K562 (cell line): ENCODE measurements around the gene ZNF219. TPM values are rescaled to one million over a fixed set of nuclear protein-coding genes. Genes with fewer than 3 reads are reported as not detected.
A peak's percentile ranks its signal among the peaks of the same experiment; 100 is the strongest.

Experiments
- ATAC-seq: fragments of 200-7000 bp; cut with Tn5 transposase; 3 replicates; pipeline ENCODE4 v1.9.1; 2020; ENCODE audit warnings: moderate library complexity
- BruUV-seq: library from RNA; stranded (reverse); fragments of 400-500 nt; replicated peaks from 2 replicates; lab custom pipeline; 2021; lab: Mats Ljungman, UMichigan
- CTCF ChIA-PET: fragments of 300-600 bp; formaldehyde crosslinking; extraction: SDS; loops from one replicate; lab custom pipeline; 2021; ENCODE audit warnings: low intra/inter-chr PET ratio; lab: Yijun Ruan, JAX
- POLR2A ChIA-PET: fragments of 300-600, 350-650 bp; sonication (Branson Sonifier 250); formaldehyde crosslinking; extraction: SDS; loops from one replicate; lab custom pipeline; 2021; ENCODE audit warnings: antibody characterized with exemption, inconsistent platforms; lab: Yijun Ruan, JAX
- DNase-seq, 4 experiments: peaks; one replicate each; pipeline versions ENCODE4 v3.0.0 to v3.0.0-alpha.2; 2011 to 2018; ENCODE audit warnings: low spot score in 3 of 4, mixed read lengths in 3 of 4; ENCODE audit errors: extremely low read depth in 1 of 4
- FAIRE-seq: peaks from 2 replicates; lab custom pipeline; 2011; peaks lifted over from hg19 to GRCh38; lab: Jason Lieb, UNC
- H2AFZ ChIP-seq: 2 replicates; pipeline ENCODE4 v1.6.0; 2011; ENCODE audit warnings: low read depth, low read length, control low read depth, inconsistent platforms
- H3K27ac ChIP-seq: fragments of 200-600 bp; 3 replicates; pipeline ENCODE4 v1.8.0; 2011; ENCODE audit warnings: low read depth, mild to moderate bottlenecking, control low read depth, inconsistent platforms, low read length, moderate library complexity, mixed read lengths; ENCODE audit errors: extremely low read depth
- H3K27me3 ChIP-seq, 2 experiments: fragments of 300-600 bp in 1 of 2; 2 replicates in 1 of 2; 3 replicates in 1 of 2; pipeline versions ENCODE4 v1.6.0 to v1.8.0; 2011; ENCODE audit warnings: inconsistent platforms in 2 of 2, low read length in 2 of 2, mild to moderate bottlenecking in 1 of 2, mixed read lengths in 1 of 2, moderate library complexity in 1 of 2; ENCODE audit not compliant: control insufficient read depth in 2 of 2, insufficient read depth in 2 of 2
- H3K36me3 ChIP-seq: fragments of 300-600 bp; 3 replicates; pipeline ENCODE4 v1.8.0; 2011; ENCODE audit warnings: mild to moderate bottlenecking, low read length, inconsistent platforms; ENCODE audit not compliant: control insufficient read depth, insufficient read depth
- H3K4me1 ChIP-seq, 2 experiments: fragments of 200-600 bp in 1 of 2; replicated peaks in 1 of 2; 2 replicates in 1 of 2; 3 replicates in 1 of 2; pipeline versions ENCODE4 v1.5.1 to v1.8.0; 2011; ENCODE audit warnings: inconsistent platforms in 2 of 2, low read length in 2 of 2, mild to moderate bottlenecking in 1 of 2, mixed read lengths in 1 of 2, moderate library complexity in 1 of 2; ENCODE audit not compliant: control insufficient read depth in 2 of 2, insufficient read depth in 2 of 2
- H3K4me2 ChIP-seq: 2 replicates; pipeline ENCODE4 v1.6.1; 2011; ENCODE audit warnings: low read length, control low read depth, inconsistent platforms, mixed read lengths; ENCODE audit not compliant: insufficient read depth
- H3K4me3 ChIP-seq: fragments of 200-600 bp; sonication (generic), shearing (Covaris generic); 2 replicates; pipeline ENCODE4 v1.5.1; 2016; ENCODE audit warnings: control low read depth, inconsistent platforms
- H3K79me2 ChIP-seq: fragments of 200-600 bp; 3 replicates; pipeline ENCODE4 v1.8.0; 2011; ENCODE audit warnings: low read length, inconsistent platforms; ENCODE audit not compliant: control insufficient read depth, insufficient read depth
- H3K9ac ChIP-seq, 2 experiments: 2 replicates each; pipeline versions ENCODE4 v1.6.0 to v1.6.1; 2011; ENCODE audit warnings: low read depth in 2 of 2, low read length in 2 of 2, control low read depth in 1 of 2, inconsistent platforms in 1 of 2, mild to moderate bottlenecking in 1 of 2, mixed read lengths in 1 of 2; ENCODE audit not compliant: insufficient read depth in 1 of 2
- H3K9me1 ChIP-seq: one replicate; pipeline ENCODE4 v1.6.0; 2011; ENCODE audit warnings: inconsistent platforms, mild to moderate bottlenecking, low read length, moderate library complexity; ENCODE audit not compliant: control insufficient read depth, insufficient read depth
- H3K9me3 ChIP-seq: replicated peaks from 2 replicates; pipeline ENCODE4 v1.5.1; 2011; ENCODE audit warnings: low read depth, low read length, inconsistent platforms; ENCODE audit not compliant: control insufficient read depth, insufficient read depth
- H4K20me1 ChIP-seq: replicated peaks from 2 replicates; pipeline ENCODE4 v1.6.1; 2011; ENCODE audit warnings: low read length, inconsistent platforms, mixed read lengths; ENCODE audit not compliant: control insufficient read depth, insufficient read depth
- CBX3 ChIP-seq, 2 experiments: IDR thresholded peaks; 1 replicate in 1 of 2; 2 replicates in 1 of 2; pipeline ENCODE4 v1.6.1; 2012; ENCODE audit warnings: inconsistent platforms in 2 of 2, low read length in 2 of 2, borderline replicate concordance in 1 of 2, control low read depth in 1 of 2
- CCAR2 ChIP-seq: fragments of 200-400 bp; formaldehyde crosslinking; IDR thresholded peaks from 2 replicates; pipeline ENCODE4 v1.6.1; 2017; ENCODE audit warnings: mild to moderate bottlenecking, low read depth, low read length
- KLF13 ChIP-seq: fragments of 450-650 bp; IDR thresholded peaks from 2 replicates; pipeline ENCODE4 v1.6.1; 2016; ENCODE audit warnings: missing genetic modification characterization, low read depth, mild to moderate bottlenecking, missing compliant biosample characterization, moderate library complexity, borderline replicate concordance
- POLR2AphosphoS2 ChIP-seq: IDR thresholded peaks from 2 replicates; pipeline ENCODE4 v1.6.1; 2012; ENCODE audit warnings: low read length, improper control_type of control experiment
- POLR2G ChIP-seq: fragments of 200-400 bp; formaldehyde crosslinking; IDR thresholded peaks from 2 replicates; pipeline ENCODE4 v1.6.1; 2017; ENCODE audit warnings: low read depth, mild to moderate bottlenecking, antibody characterized with exemption, low read length, moderate library complexity
- RAD21 ChIP-seq, 2 experiments: fragments of 250-450 bp in 1 of 2; fragments of 450-650 bp in 1 of 2; sonication (Bioruptor Pico) in 1 of 2; formaldehyde crosslinking in 1 of 2; IDR thresholded peaks in 1 of 2; conservative IDR thresholded peaks in 1 of 2; 2 replicates each; pipeline versions ENCODE4 v1.4.0 to v1.8.0; 2020 to 2022; ENCODE audit warnings: mild to moderate bottlenecking in 2 of 2, moderate library complexity in 1 of 2
- RBFOX2 ChIP-seq: fragments of 200-400 bp; formaldehyde crosslinking; IDR thresholded peaks from 2 replicates; pipeline ENCODE4 v1.6.1; 2017; ENCODE audit warnings: low read depth, mild to moderate bottlenecking, low read length, moderate library complexity
- SP1 ChIP-seq: sonication (generic); formaldehyde crosslinking; IDR thresholded peaks from 2 replicates; pipeline ENCODE4 v1.8.1; 2022; ENCODE audit warnings: mild to moderate bottlenecking, missing genetic modification reagents
- TCF7L2 ChIP-seq: fragments of 150-350 bp; IDR thresholded peaks from 2 replicates; pipeline ENCODE4 v1.6.1; 2016; ENCODE audit warnings: low read depth, mild to moderate bottlenecking, low read length, moderate library complexity
- WGBS: fragments of 100-300 bp; shearing (Covaris generic); methylation state at CpG from one replicate; pipeline ENCODE4 v1.1.6; 2016; ENCODE audit warnings: low coverage, mixed read lengths; ENCODE audit not compliant: insufficient coverage; ENCODE audit errors: missing lambda C conversion rate; 5-methylcytosine and 5-hydroxymethylcytosine counted together
- in situ Hi-C: fragments of 300-500 bp; cut with MboI; formaldehyde crosslinking; loops from 4 replicates; pipeline ENCODE4 v1.15.0; 2018; ENCODE audit warnings: inconsistent platforms, mixed read lengths
- intact Hi-C: fragments of 100-400 bp; cut with micrococcal nuclease; formaldehyde crosslinking; loops from 2 replicates; pipeline ENCODE4 v1.14.2; 2022
- polyA plus RNA-seq, 8 experiments: library from polyadenylated mRNA; depleted of rRNA in 4 of 8; stranded (reverse) in 5 of 8; unstranded in 3 of 8; fragments of >200 nt; fragmentation: Nextera tagmentation in 2 of 8; fragmentation: Illumina TruSeq in 1 of 8; extraction: Ambion mirVana in 2 of 8; extraction: Trizol in 1 of 8; gene quantifications; 2 replicates each; pipeline versions ENCODE4 v1.2.1 to v1.2.3, GENCODE V29; 2011 to 2014; ENCODE audit warnings: inconsistent platforms in 1 of 8, missing spikeins in 1 of 8
- total RNA-seq, 7 experiments: library from RNA; depleted of rRNA in 6 of 7; stranded (reverse); fragments of >200 nt in 6 of 7; fragmentation: Illumina TruSeq in 2 of 7; extraction: Trizol in 2 of 7; gene quantifications; 2 replicates each; pipeline versions ENCODE4 v1.2.1 to v1.2.3, GENCODE V29; 2011 to 2021; ENCODE audit warnings: low replicate concordance in 1 of 7
- TF ChIP-seq, protein P1 (sequence below), 2 experiments: fragments of 450-650 bp in 1 of 2; sonication (generic) in 1 of 2; formaldehyde crosslinking in 1 of 2; IDR thresholded peaks in 1 of 2; conservative IDR thresholded peaks in 1 of 2; 2 replicates each; pipeline versions ENCODE4 v1.6.1 to v1.8.1; 2016 to 2023; ENCODE audit warnings: mild to moderate bottlenecking in 2 of 2, moderate library complexity in 2 of 2, inconsistent platforms in 1 of 2, missing genetic modification reagents in 1 of 2
- TF ChIP-seq, protein P2 (sequence below): sonication (generic); formaldehyde crosslinking; IDR thresholded peaks from 2 replicates; pipeline ENCODE4 v1.8.1; 2023; ENCODE audit warnings: mild to moderate bottlenecking, missing genetic modification reagents
- TF ChIP-seq, protein P3 (sequence below), 3 experiments: fragments of 200-800 bp in 1 of 3; sonication (Bioruptor generic) in 1 of 3; sonication (generic) in 1 of 3; formaldehyde crosslinking in 1 of 3; IDR thresholded peaks; 2 replicates each; pipeline versions ENCODE4 v1.6.1 to v1.8.0; 2016 to 2022; ENCODE audit warnings: mild to moderate bottlenecking in 2 of 3, missing compliant biosample characterization in 2 of 3, missing genetic modification characterization in 2 of 3, missing genetic modification reagents in 1 of 3
- TF ChIP-seq, protein P4 (sequence below): fragments of 250-450 bp; sonication (Bioruptor Pico); IDR thresholded peaks from 2 replicates; pipeline ENCODE4 v1.4.0; 2020; ENCODE audit warnings: mild to moderate bottlenecking, moderate library complexity

ZNF219 gene
- total and polyA plus RNA-seq, 9 of the 15 experiments (the other 6 are each of a cell fraction or from before 2014, with no cell fraction given), result 0.29 to 10.6 (median 2.8) TPM

DNA sequence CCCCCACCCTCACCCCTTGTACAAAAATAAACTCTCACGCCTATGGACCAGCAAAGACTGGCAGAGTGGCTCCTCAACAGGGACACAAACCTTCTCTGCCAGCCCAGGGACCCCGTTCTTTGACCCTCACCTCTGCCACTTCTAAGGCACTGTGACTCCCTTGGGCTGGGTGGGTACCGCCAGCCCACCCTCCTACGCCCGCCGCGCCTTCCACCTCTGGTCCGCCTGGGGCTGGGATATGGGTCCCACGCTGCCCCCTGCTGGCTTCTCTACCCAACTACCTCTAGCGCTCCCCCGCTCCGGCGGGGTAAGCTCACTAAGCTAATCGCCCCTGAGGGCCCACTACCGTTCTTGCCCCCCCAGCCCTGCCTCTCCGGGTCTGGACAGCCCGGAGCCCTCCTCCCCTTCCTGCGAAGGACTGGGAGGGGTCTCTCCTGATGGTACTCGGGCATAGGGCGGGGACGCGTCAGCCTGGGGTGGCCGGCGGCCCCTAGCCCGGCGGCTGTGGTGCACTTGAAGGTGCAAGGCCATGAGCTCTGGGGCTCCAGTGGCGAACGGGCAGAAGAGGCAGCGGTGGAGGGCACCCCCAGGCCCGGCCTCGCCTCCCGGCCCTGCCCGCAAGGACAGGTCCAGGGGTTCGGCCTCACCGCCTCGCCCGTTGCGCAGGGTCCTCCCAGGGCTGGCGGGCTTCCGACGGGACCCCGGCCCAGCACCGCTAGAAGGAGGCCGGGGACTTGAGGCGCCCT lies 8.1 kb downstream of the ZNF219 start:
- no peaks in the 10 kb centered on the region for H3K79me2 ChIP-seq
- FAIRE-seq (no peak), ATAC-seq (peak; percentile 45; the same call in 2 of the 3 replicates), DNase-seq (peak in 3 of 4 experiments; percentile 36 to 53 (median 36))
- H3K4me1 ChIP-seq, result peaks cover 2 to 29% of the 10 kb centered on the region in 2 experiments; a peak in 3 of 5 replicates
- no peak overlapping the region for H3K27ac ChIP-seq
- intact Hi-C loops (loop anchor here (1.0 kb wide), 1 partner anchor 22 kb away; no protein-coding TSS in a partner anchor), in situ Hi-C loops (no loop called here)
- POLR2A ChIA-PET, result interaction anchor here (0.6 kb wide), 2 partner anchors 22 to 78 kb away, joined by 3 to 4 read pairs; no protein-coding TSS in a partner anchor
- BruUV-seq, result no TSS peak
- H2AFZ ChIP-seq, result no peak overlapping the region
- H3K9me3 ChIP-seq, result no peaks in the 10 kb centered on the region
- no peak overlapping the region for H3K4me3 ChIP-seq
- WGBS, result 96% methylated on average over 8 of the region's 45 CpGs
- H3K27me3 ChIP-seq, result no peaks in the 10 kb centered on the region
- CTCF ChIA-PET, result no interaction called here
- no peak overlapping the region for H3K9ac ChIP-seq
- no peak overlapping the region for H3K4me2 ChIP-seq
- peaks cover 5% of the 10 kb centered on the region; the same call in 1 of the 3 replicates for H3K36me3 ChIP-seq
- H4K20me1 ChIP-seq, result no peaks in the 10 kb centered on the region
- H3K9me1 ChIP-seq, result no peaks in the 10 kb centered on the region
- peak in 1 of 2 experiments; percentile 21; a peak in 1 of 4 replicates for TF ChIP-seq RAD21 (CRISPR knock-in tag; conservative IDR thresholded peaks at IDR 0.05 in 1 of 2, IDR thresholded peaks at IDR 0.05 in 1 of 2)
- no peak for TF ChIP-seq SP1
- TF ChIP-seq, protein P1, sequence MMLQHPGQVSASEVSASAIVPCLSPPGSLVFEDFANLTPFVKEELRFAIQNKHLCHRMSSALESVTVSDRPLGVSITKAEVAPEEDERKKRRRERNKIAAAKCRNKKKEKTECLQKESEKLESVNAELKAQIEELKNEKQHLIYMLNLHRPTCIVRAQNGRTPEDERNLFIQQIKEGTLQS (IDR thresholded peaks at IDR 0.05), result peak; percentile 70
- TF ChIP-seq, protein P1 (CRISPR knock-in tag; conservative IDR thresholded peaks at IDR 0.05), result no peak
- 0 out of 2 replicates have a peak, but pooled peaks have one; percentile 14 for TF ChIP-seq RBFOX2
- TF ChIP-seq CCAR2, result no peak
- no peak for TF ChIP-seq POLR2AphosphoS2
- no peak for TF ChIP-seq KLF13 (tag)
- TF ChIP-seq, protein P2, sequence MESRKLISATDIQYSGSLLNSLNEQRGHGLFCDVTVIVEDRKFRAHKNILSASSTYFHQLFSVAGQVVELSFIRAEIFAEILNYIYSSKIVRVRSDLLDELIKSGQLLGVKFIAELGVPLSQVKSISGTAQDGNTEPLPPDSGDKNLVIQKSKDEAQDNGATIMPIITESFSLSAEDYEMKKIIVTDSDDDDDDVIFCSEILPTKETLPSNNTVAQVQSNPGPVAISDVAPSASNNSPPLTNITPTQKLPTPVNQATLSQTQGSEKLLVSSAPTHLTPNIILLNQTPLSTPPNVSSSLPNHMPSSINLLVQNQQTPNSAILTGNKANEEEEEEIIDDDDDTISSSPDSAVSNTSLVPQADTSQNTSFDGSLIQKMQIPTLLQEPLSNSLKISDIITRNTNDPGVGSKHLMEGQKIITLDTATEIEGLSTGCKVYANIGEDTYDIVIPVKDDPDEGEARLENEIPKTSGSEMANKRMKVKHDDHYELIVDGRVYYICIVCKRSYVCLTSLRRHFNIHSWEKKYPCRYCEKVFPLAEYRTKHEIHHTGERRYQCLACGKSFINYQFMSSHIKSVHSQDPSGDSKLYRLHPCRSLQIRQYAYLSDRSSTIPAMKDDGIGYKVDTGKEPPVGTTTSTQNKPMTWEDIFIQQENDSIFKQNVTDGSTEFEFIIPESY, result peak; percentile 100
- no peak for TF ChIP-seq CBX3 (IDR thresholded peaks at IDR 0.05; ENCODE audit: borderline replicate concordance in 1 of 2, low read length in 2 of 2)
- TF ChIP-seq, protein P3, sequence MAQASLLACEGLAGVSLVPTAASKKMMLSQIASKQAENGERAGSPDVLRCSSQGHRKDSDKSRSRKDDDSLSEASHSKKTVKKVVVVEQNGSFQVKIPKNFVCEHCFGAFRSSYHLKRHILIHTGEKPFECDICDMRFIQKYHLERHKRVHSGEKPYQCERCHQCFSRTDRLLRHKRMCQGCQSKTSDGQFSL (CRISPR knock-in tag; IDR thresholded peaks at IDR 0.05), result 0 out of 2 replicates have a peak, but pooled peaks have one; percentile 32
- TF ChIP-seq, protein P3 (tag; IDR thresholded peaks at IDR 0.05), result no peak
- TF ChIP-seq, protein P4, sequence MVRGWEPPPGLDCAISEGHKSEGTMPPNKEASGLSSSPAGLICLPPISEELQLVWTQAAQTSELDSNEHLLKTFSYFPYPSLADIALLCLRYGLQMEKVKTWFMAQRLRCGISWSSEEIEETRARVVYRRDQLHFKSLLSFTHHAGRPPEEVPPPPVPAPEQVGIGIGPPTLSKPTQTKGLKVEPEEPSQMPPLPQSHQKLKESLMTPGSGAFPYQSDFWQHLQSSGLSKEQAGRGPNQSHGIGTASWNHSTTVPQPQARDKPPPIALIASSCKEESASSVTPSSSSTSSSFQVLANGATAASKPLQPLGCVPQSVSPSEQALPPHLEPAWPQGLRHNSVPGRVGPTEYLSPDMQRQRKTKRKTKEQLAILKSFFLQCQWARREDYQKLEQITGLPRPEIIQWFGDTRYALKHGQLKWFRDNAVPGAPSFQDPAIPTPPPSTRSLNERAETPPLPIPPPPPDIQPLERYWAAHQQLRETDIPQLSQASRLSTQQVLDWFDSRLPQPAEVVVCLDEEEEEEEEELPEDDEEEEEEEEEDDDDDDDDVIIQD (CRISPR knock-in tag), result no peak
- TF ChIP-seq POLR2G, result 0 out of 2 replicates have a peak, but pooled peaks have one; percentile 34
- TF ChIP-seq TCF7L2, result no peak
